CD8-positive, alpha-beta memory T cell (primary cell): ENCODE measurements around the gene WDFY4. TPM values are rescaled to one million over a fixed set of nuclear protein-coding genes. Genes with fewer than 3 reads are reported as not detected.
A peak's percentile ranks its signal among the peaks of the same experiment; 100 is the strongest.

Experiments
- CTCF ChIA-PET: fragments of 350-600 bp; sonication (Branson Sonifier 250); formaldehyde crosslinking; loops from one replicate; lab custom pipeline; 2021; ENCODE audit warnings: antibody characterized with exemption; lab: Charles Lee
- POLR2A ChIA-PET: fragments of 350-600 bp; sonication (Branson Sonifier 250); formaldehyde crosslinking; loops from one replicate; lab custom pipeline; 2021; ENCODE audit warnings: antibody characterized with exemption; lab: Charles Lee
- DNase-seq, 5 donors: peaks; one replicate each; pipeline versions ENCODE4 v3.0.0 to v3.0.0-alpha.2; 2020 to 2022; ENCODE audit warnings: mixed read lengths in 1 of 5
- H3K27ac ChIP-seq: one replicate; pipeline ENCODE4 v1.7.0; 2013; ENCODE audit warnings: low read depth, mild to moderate bottlenecking, low read length, moderate library complexity
- H3K27me3 ChIP-seq: 2 replicates; pipeline ENCODE4 v1.7.0; 2013; ENCODE audit warnings: low read length, mild to moderate bottlenecking; ENCODE audit not compliant: insufficient read depth, poor library complexity, severe bottlenecking
- H3K36me3 ChIP-seq: 2 replicates; pipeline ENCODE4 v1.7.0; 2013; ENCODE audit warnings: mild to moderate bottlenecking, low read length, moderate library complexity; ENCODE audit not compliant: insufficient read depth
- H3K4me1 ChIP-seq: 2 replicates; pipeline ENCODE4 v1.7.0; 2013; ENCODE audit warnings: mild to moderate bottlenecking, low read length, moderate library complexity; ENCODE audit not compliant: insufficient read depth
- H3K4me3 ChIP-seq: 2 replicates; pipeline ENCODE4 v1.7.0; 2013; ENCODE audit warnings: mild to moderate bottlenecking, low read length
- H3K9me3 ChIP-seq: 2 replicates; pipeline ENCODE4 v1.7.0; 2013; ENCODE audit warnings: mild to moderate bottlenecking, low read length
- H3K27ac Mint-ChIP-seq, 8 donors: one replicate each; pipeline ENCODE4 v1.8.0; 2020 to 2021; ENCODE audit warnings: mixed read lengths in 8 of 8, mild to moderate bottlenecking in 6 of 8, inconsistent platforms in 3 of 8, moderate library complexity in 3 of 8
- H3K27me3 Mint-ChIP-seq, 2 donors: one replicate each; pipeline ENCODE4 v1.8.0; 2020 to 2021; ENCODE audit warnings: mixed read lengths in 2 of 2, mild to moderate bottlenecking in 1 of 2, moderate library complexity in 1 of 2
- H3K36me3 Mint-ChIP-seq, 3 donors: one replicate each; pipeline ENCODE4 v1.8.0; 2020 to 2021; ENCODE audit warnings: mixed read lengths in 3 of 3, inconsistent platforms in 1 of 3, mild to moderate bottlenecking in 1 of 3
- H3K4me1 Mint-ChIP-seq, 3 donors: one replicate each; pipeline ENCODE4 v1.8.0; 2020 to 2021; ENCODE audit warnings: mixed read lengths in 3 of 3, inconsistent platforms in 1 of 3, mild to moderate bottlenecking in 1 of 3
- H3K4me3 Mint-ChIP-seq, 7 donors: one replicate each; pipeline ENCODE4 v1.8.0; 2020 to 2021; ENCODE audit warnings: mixed read lengths in 7 of 7, mild to moderate bottlenecking in 6 of 7, moderate library complexity in 4 of 7, inconsistent platforms in 2 of 7
- H3K9me3 Mint-ChIP-seq, 5 donors: one replicate each; pipeline ENCODE4 v1.8.0; 2020 to 2022; ENCODE audit warnings: mixed read lengths in 5 of 5, mild to moderate bottlenecking in 3 of 5, moderate library complexity in 2 of 5, inconsistent platforms in 1 of 5
- polyA plus RNA-seq: library from polyadenylated mRNA; unstranded; fragments of 300-500 nt; fragmentation: Illumina TruSeq; gene quantifications from one replicate; pipeline ENCODE4 v1.2.3, GENCODE V29; 2021
- total RNA-seq, 2 experiments: library from RNA; stranded (reverse); gene quantifications; one replicate each; pipeline ENCODE4 v1.2.3, GENCODE V29; 2021

The WDFY4 gene
- total and polyA plus RNA-seq, 3 experiments from 2014 or later = 0.20 to 0.35 TPM; not detected in 1

- Mint-ChIP-seq H3K4me3 (no peak overlapping the region), H3K27ac (peak overlapping the region in 1 of 8 donors; percentile 30), H3K36me3 (no peaks in the 10 kb centered on the region), H3K9me3 (peaks cover 0 to 3% (median 0%) of the 10 kb centered on the region in 5 donors), H3K27me3 (no peaks in the 10 kb centered on the region), H3K4me1 (no peaks in the 10 kb centered on the region)
- Histone ChIP-seq H3K4me3 (no peak overlapping the region), H3K36me3 (no peaks in the 10 kb centered on the region), H3K9me3 (no peaks in the 10 kb centered on the region), H3K27ac (no peak overlapping the region), H3K4me1 (no peaks in the 10 kb centered on the region), H3K27me3 (no peaks in the 10 kb centered on the region)
- no peak for DNase-seq
- CTCF ChIA-PET = no interaction called here
- POLR2A ChIA-PET = no interaction called here
Measured at GRCh38 chr10:48944171-48944570, 259.5 kb downstream of the WDFY4 start.

GRCh38 chr10:48945441-48946130 is 260.9 kb downstream of the WDFY4 start:
- Histone ChIP-seq H3K4me1 (no peaks in the 10 kb centered on the region), H3K36me3 (no peaks in the 10 kb centered on the region), H3K4me3 (no peak overlapping the region), H3K9me3 (no peaks in the 10 kb centered on the region), H3K27ac (no peak overlapping the region), H3K27me3 (no peaks in the 10 kb centered on the region)
- no peak for DNase-seq
- no peaks in the 10 kb centered on the region for H3K27me3 Mint-ChIP-seq
- CTCF ChIA-PET = interaction anchor here (0.6 kb wide), 1 partner anchor 842 kb away, joined by 3 read pairs; no protein-coding TSS in a partner anchor
- no peak overlapping the region for H3K27ac Mint-ChIP-seq
- H3K4me1 Mint-ChIP-seq = no peaks in the 10 kb centered on the region
- POLR2A ChIA-PET = no interaction called here
- no peaks in the 10 kb centered on the region for H3K9me3 Mint-ChIP-seq
- no peaks in the 10 kb centered on the region for H3K36me3 Mint-ChIP-seq
- no peak overlapping the region for H3K4me3 Mint-ChIP-seq

GRCh38 chr10:48946332-48946731 is 261.7 kb downstream of the WDFY4 start:
- Mint-ChIP-seq H3K4me1 (no peaks in the 10 kb centered on the region), H3K36me3 (no peaks in the 10 kb centered on the region), H3K27me3 (no peaks in the 10 kb centered on the region), H3K4me3 (no peak overlapping the region), H3K9me3 (no peaks in the 10 kb centered on the region), H3K27ac (peak overlapping the region in 1 of 8 donors; percentile 46)
- Histone ChIP-seq H3K4me1 (no peaks in the 10 kb centered on the region), H3K36me3 (no peaks in the 10 kb centered on the region), H3K27ac (no peak overlapping the region), H3K4me3 (no peak overlapping the region), H3K9me3 (no peaks in the 10 kb centered on the region), H3K27me3 (no peaks in the 10 kb centered on the region)
- no peak for DNase-seq
- CTCF ChIA-PET = no interaction called here
- POLR2A ChIA-PET = no interaction called here

GRCh38 chr10:48946891-48947500 is 262.3 kb downstream of the WDFY4 start:
- H3K27ac ChIP-seq = no peak overlapping the region
- no peak overlapping the region for H3K4me3 Mint-ChIP-seq
- H3K9me3 ChIP-seq = no peaks in the 10 kb centered on the region
- ChIA-PET CTCF (no interaction called here), POLR2A (no interaction called here)
- no peaks in the 10 kb centered on the region for H3K4me1 ChIP-seq
- H3K4me1 Mint-ChIP-seq = no peaks in the 10 kb centered on the region
- peaks cover 0 to 3% of the 10 kb centered on the region in 2 donors for H3K27me3 Mint-ChIP-seq
- no peaks in the 10 kb centered on the region for H3K27me3 ChIP-seq
- H3K4me3 ChIP-seq = no peak overlapping the region
- H3K36me3 Mint-ChIP-seq = no peaks in the 10 kb centered on the region
- no peaks in the 10 kb centered on the region for H3K36me3 ChIP-seq
- no peaks in the 10 kb centered on the region for H3K9me3 Mint-ChIP-seq
- no peak overlapping the region for H3K27ac Mint-ChIP-seq
- DNase-seq = no peak

- Histone ChIP-seq H3K4me1 (no peaks in the 10 kb centered on the region), H3K4me3 (no peak overlapping the region), H3K36me3 (no peaks in the 10 kb centered on the region), H3K27ac (no peak overlapping the region), H3K27me3 (no peaks in the 10 kb centered on the region), H3K9me3 (no peaks in the 10 kb centered on the region)
- Mint-ChIP-seq H3K4me1 (no peaks in the 10 kb centered on the region), H3K4me3 (no peak overlapping the region), H3K9me3 (no peaks in the 10 kb centered on the region), H3K27ac (no peak overlapping the region), H3K27me3 (peaks cover 0 to 3% of the 10 kb centered on the region in 2 donors), H3K36me3 (no peaks in the 10 kb centered on the region)
- ChIA-PET POLR2A (no interaction called here), CTCF (no interaction called here)
- no peak for DNase-seq
Measured at GRCh38 chr10:48947690-48948469, 263.2 kb downstream of the WDFY4 start.

- no peak overlapping the region for H3K27ac Mint-ChIP-seq
- DNase-seq = no peak
- no peaks in the 10 kb centered on the region for H3K4me1 ChIP-seq
- no peak overlapping the region for H3K4me3 ChIP-seq
- no peaks in the 10 kb centered on the region for H3K9me3 ChIP-seq
- no peaks in the 10 kb centered on the region for H3K36me3 Mint-ChIP-seq
- no peak overlapping the region for H3K27ac ChIP-seq
- ChIA-PET POLR2A (no interaction called here), CTCF (no interaction called here)
- H3K27me3 ChIP-seq = no peaks in the 10 kb centered on the region
- no peak overlapping the region for H3K4me3 Mint-ChIP-seq
- H3K4me1 Mint-ChIP-seq = no peaks in the 10 kb centered on the region
- H3K9me3 Mint-ChIP-seq = no peaks in the 10 kb centered on the region
- peaks cover 0 to 3% of the 10 kb centered on the region in 2 donors for H3K27me3 Mint-ChIP-seq
- H3K36me3 ChIP-seq = no peaks in the 10 kb centered on the region
Measured at GRCh38 chr10:48948470-48949037, 263.9 kb downstream of the WDFY4 start.

GRCh38 chr10:48951707-48952106 is 267.0 kb downstream of the WDFY4 start:
- Mint-ChIP-seq H3K27ac (no peak overlapping the region), H3K4me3 (no peak overlapping the region), H3K9me3 (no peaks in the 10 kb centered on the region), H3K4me1 (no peaks in the 10 kb centered on the region), H3K36me3 (no peaks in the 10 kb centered on the region), H3K27me3 (peaks cover 2 to 5% of the 10 kb centered on the region in 2 donors)
- POLR2A ChIA-PET = no interaction called here
- Histone ChIP-seq H3K4me1 (no peaks in the 10 kb centered on the region), H3K9me3 (no peaks in the 10 kb centered on the region), H3K27ac (no peak overlapping the region), H3K4me3 (no peak overlapping the region), H3K36me3 (no peaks in the 10 kb centered on the region), H3K27me3 (no peaks in the 10 kb centered on the region)
- DNase-seq = no peak
- CTCF ChIA-PET = no interaction called here
